ENCODE measurements around the gene TCEAL2.
"Not testable (repeated sequence)": the region's sequence is repeated elsewhere in the genome, so short reads cannot be mapped to it uniquely, and the experiment has no call there.

Gene TCEAL2

GRCh38 chrX:102125436-102125835, at the start of gene TCEAL2:
TCEAL2 (plus strand) TSS chrX:102125679; CDS start chrX:102126831, 1,152 bp downstream.
- peak; percentile 2 for DNase-seq

- DNase-seq, result no peak
Observed at GRCh38 chrX:102077426-102077825, 48.1 kb upstream of the TCEAL2 start.

- no peak for DNase-seq
Observed at GRCh38 chrX:102085706-102086105, 39.8 kb upstream of the TCEAL2 start.

GRCh38 chrX:102113367-102113766, 12.1 kb upstream of the TCEAL2 start:
- DNase-seq, result no peak

GRCh38 chrX:102115748-102116147, 9.7 kb upstream of the TCEAL2 start:
- no peak for DNase-seq

- not testable (repeated sequence) for DNase-seq
Observed at GRCh38 chrX:102125014-102125413, 465 bp upstream of the TCEAL2 start.

- DNase-seq, result not testable (repeated sequence)
Observed at GRCh38 chrX:102126080-102126818, 770 bp downstream of the TCEAL2 start.

GRCh38 chrX:102126863-102127262, 1.4 kb downstream of the TCEAL2 start:
- no peak for DNase-seq

GRCh38 chrX:102129473-102129872, 4.0 kb downstream of the TCEAL2 start:
- no peak for DNase-seq

GRCh38 chrX:102138064-102138463, 12.6 kb downstream of the TCEAL2 start:
- DNase-seq, result no peak

- not testable (repeated sequence) for DNase-seq
Observed at GRCh38 chrX:102140876-102141275, 15.4 kb downstream of the TCEAL2 start.

GRCh38 chrX:102141631-102142030, 16.2 kb downstream of the TCEAL2 start:
- DNase-seq, result not testable (repeated sequence)

GRCh38 chrX:102142274-102142673, 16.8 kb downstream of the TCEAL2 start, which contains the start of gene TCEAL6:
TCEAL6 (minus strand) TSS chrX:102142481.
- DNase-seq, result not testable (repeated sequence)

- DNase-seq, result no peak
Observed at GRCh38 chrX:102154218-102154860, 28.9 kb downstream of the TCEAL2 start.

GRCh38 chrX:102154900-102155805, 29.7 kb downstream of the TCEAL2 start:
- DNase-seq, result no peak

- peak; percentile 47 for DNase-seq
Observed at GRCh38 chrX:102155806-102156179, 30.3 kb downstream of the TCEAL2 start, which contains the start of gene BEX5. BEX5 (minus strand) TSS chrX:102155977; CDS start chrX:102154265, 1,712 bp downstream.
